Measurements from ENCODE around the gene TSPO2.

Gene TSPO2

DNA sequence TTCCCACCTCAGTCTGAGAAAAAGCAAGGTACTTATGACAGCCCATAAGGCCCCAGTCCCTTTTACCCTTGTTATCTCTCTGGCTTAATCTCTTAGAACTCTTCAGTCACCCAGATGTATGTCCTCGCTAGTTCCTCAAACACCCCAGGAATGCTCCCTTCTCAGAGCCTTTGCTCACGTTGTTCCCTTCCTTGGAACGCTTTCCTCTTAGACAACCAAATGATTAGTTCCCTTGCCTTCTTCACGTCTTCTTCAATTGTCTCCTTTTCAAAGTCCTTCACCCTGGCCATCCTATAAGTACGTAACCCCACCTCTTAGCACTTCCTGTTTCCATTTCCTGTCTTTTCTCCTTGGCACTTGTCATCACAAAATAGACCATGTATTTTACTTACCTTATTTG lies 9.6 kb downstream of the TSPO2 start:
- no peak for DNase-seq (ENCODE audit: low read depth)

DNA sequence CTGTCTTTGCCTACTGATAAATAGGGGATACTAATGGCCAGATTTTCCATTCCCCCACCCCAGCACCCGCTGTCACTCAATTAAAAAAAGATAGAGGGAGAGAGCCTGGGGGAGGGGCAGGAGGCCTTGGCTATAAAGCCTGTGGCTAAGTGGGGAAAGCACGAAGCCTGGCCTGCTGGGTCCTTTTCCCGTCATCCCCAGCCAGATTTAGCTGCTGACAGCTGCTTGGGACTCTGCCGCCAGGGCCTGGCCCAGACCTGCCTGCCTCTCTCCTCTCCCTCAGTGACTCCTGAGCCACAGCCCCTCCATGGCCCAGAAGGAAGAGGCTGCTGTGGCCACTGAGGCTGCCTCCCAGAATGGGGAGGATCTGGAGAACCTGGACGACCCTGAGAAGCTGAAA lies 10.8 kb downstream of the TSPO2 start, which contains the start of gene APOBEC2:
Gene APOBEC2 (plus strand): TSS at position 162 of the 400 bp plus-strand sequence. CDS start 146 bp downstream, at position 308.
- no peak for DNase-seq (ENCODE audit: low read depth)

DNA sequence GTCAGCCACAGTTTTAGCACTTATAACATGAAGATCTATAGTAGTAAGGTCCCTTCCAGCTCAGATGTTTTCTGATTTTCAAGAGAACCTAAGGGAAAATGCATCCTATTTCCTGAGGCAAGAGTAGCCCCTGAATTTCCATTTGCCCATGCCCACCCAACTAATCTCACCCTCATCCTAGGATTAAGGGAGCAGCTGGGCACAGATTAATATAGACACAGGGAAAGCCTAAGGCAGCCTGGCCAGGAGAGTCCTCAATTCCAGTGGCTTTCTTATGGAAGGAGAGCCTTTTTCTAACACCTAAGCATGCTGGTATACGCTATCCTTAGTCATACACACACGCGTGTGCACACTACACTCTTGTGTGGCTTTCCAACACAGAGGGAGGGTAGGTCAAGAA lies 12.2 kb downstream of the TSPO2 start:
- DNase-seq (ENCODE audit: low read depth): no peak

DNA sequence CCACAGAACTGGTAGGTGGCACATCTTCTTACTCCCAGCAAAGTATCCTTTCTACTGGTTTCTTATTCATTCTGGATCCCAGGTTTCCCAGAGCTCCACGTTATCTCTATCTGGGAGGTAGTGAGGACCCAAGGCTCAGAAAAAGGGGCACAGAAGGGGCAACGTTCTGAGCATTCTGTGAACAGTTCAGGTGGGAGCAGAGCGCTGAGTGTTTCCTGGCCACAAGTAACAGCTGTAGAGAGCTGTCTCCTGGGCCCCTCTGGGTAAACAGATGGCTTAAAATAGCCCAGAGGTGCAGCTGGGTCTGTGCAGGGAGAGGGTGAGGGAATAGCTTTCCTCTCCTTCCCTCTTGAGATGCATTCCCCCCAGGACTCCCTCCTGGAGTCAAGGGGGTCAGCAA lies 12.9 kb downstream of the TSPO2 start:
- DNase-seq (ENCODE audit: low read depth): no peak

DNA sequence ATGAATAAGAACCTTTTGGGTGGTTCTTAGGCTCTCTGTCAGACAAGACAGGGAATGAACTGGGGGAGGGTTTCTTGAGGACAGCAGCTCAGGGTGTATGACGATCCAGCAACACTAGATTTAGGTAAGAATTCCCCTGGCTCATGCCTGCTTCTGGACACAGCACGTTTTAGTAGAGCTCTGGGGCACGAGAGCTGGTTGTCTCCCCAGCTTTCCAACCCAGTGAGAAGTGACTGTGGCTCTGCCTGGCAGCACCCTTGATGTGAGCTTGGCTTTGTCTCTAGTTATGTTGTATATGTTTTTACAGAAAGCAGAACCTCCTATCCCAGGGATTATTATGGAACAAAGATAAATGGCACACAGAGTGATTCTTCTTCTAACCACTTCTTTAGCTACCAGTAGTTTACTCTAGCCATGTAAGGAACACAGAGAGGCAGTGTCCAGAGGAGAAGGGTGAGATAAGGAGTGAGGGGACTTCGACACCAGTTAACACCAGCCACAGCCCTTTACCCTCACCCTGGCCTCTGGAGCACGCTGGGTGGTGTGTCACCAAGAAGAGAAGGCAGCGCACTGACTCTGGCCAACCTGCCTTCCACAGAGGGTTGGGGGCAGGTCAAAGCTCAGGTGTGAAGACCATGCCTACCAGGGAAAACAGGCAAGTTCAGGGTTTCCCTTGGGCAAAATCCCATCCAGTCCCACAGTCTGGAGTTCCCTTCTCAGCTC lies 14.7 kb downstream of the TSPO2 start:
- DNase-seq (ENCODE audit: low read depth): no peak

DNA sequence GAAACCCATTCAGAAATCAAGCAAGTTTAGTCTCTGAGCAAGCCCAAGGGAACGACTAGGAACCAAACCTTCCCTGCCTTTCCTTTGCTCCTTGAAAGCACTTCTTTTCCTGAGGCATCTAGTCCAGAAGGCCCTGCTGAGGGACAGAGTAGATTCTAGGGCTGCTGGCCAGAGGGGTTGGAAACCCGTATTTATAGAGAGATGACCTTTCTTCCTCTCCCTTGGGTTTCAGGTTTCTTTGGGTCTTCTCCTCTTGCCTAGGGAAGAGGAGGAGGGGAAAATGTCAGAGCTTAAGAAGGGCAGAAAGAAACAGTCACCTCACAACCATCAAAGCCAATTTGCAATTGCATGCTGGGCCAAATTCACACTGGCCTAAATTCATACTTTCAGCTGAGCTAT lies 16.5 kb downstream of the TSPO2 start:
- DNase-seq (ENCODE audit: low read depth): no peak

DNA sequence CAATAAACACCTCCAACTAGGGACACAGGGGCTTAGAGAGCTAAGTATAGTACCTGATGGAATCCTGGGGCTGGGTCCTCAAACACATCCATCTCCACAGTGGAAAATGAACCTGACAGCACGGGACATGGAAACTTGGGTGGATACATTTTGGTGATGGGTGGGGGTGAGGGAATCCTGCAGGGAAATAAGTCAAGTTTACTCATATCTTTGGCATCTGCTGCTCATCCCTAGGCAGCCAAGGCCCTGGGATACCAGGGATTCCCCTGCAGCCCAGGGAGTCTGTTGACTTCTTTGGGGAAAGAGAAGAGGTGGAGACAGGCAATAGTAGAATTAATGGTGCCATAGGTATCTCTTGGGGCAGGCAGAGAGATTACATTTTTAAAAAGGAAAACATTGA lies 17.3 kb downstream of the TSPO2 start:
- no peak for DNase-seq (ENCODE audit: low read depth)

DNA sequence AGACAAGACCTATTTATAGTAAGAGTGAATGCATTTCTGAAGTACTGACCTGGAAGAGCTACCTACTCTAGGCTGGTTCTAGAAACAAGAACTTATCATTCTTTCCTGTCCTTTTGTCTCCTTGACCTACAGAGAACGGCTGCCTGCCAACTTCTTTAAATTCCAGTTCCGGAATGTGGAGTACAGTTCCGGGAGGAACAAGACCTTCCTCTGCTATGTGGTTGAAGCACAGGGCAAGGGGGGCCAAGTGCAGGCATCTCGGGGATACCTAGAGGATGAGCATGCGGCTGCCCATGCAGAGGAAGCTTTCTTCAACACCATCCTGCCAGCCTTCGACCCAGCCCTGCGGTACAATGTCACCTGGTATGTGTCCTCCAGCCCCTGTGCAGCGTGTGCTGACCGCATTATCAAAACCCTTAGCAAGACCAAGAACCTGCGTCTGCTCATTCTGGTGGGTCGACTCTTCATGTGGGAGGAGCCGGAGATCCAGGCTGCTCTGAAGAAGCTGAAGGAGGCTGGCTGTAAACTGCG lies 19.0 kb downstream of the TSPO2 start:
- no peak for DNase-seq (ENCODE audit: low read depth)

DNA sequence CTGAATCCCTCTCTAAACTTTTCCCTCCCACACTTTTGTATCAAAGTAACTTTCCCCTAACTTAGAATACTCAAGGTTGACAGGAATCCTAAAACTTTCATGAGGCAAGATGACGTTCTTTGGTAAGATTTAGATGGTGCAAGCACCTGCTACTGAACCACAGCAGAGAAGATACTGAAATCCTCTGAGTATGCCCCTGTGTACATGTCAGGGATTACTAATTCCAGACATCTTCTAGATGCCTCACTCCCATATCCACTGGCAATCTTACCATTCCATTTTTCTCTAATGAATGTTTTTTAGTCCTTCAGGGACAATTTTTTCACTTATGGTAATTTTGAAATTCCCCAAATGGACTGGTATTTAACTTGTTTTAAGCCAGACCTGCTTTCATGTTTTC lies 19.8 kb downstream of the TSPO2 start:
- no peak for DNase-seq (ENCODE audit: low read depth)

DNA sequence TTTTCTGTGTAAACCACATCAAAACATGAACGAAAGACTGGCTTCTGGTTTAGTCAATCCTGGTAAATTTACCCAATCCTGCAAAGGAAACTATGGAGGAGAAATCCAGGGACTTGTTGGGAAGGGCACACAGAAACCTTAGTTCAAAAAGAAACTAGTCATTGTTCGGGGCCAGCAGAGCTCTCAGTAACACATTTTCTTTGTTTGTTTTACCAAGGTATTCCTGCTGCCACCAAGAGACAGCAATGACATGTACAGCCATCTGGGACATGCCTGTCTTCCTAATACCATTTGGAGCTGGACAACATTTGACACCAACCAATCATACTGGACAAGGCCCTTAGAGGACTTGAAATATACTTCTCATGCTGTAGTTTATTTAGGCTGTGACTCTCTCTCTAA lies 21.6 kb downstream of the TSPO2 start:
- DNase-seq (ENCODE audit: low read depth): no peak

DNA sequence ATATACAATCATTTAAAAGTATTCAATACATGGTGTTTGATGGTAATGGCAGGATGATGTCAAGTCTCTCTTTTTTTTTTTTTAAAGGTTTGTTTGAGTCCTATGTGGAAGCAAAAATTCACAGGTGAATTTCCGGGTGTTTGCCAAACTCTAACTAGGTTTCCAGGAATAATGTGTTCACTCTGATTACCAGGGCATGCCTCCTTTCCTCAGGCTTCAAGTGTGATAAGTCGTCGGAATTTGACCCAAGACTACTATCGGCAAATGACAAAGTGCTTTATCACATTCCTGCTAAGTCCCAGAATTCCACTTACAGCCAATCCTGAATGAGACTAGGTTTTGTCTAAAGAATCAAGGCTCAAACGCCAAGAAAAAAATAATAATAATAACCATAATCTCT lies 22.6 kb downstream of the TSPO2 start:
- DNase-seq (ENCODE audit: low read depth): no peak

DNA sequence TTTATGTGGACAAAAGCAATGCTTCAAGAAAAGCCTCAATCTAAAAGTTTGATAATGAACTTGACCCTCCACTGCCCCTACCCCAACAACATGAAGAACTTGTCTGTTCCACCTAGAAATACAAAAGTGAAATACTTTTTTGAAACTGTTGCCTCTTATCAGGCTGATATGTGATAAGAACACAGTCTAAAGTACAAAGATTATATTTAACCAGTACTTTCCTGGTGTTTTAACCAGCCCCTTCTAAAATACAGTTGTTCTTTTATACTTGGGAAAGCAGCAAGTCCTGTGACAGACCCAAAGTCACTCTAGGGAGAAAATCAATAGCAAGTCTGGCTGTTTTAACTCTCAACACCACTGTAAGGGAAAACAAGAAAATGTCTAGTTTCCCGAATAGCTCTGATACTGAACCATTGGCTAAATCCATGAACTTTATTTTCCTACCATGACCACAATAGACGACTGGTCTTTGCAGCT lies 23.3 kb downstream of the TSPO2 start:
- DNase-seq (ENCODE audit: low read depth): no peak

DNA sequence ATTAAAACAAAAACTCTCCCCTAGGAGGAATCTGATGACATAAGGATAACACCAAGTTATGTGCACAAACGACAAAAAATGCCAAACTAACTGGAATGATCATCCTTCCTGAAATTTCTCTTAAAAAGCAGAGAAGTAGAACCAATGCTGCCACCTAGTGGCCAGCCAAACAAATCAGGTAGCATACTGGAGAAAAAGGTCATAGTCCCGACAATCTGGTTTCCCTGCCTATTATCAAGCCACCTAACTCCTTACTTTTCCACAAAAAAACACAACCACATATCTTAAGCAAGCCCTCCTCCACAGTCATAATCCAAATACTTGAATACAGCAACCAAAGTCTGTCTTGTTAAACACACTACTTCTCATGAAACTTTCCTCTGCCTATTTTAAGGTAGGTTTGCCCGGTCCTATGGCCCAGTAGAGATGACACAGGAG lies 24.6 kb downstream of the TSPO2 start:
- DNase-seq (ENCODE audit: low read depth): peak; percentile 49

DNA sequence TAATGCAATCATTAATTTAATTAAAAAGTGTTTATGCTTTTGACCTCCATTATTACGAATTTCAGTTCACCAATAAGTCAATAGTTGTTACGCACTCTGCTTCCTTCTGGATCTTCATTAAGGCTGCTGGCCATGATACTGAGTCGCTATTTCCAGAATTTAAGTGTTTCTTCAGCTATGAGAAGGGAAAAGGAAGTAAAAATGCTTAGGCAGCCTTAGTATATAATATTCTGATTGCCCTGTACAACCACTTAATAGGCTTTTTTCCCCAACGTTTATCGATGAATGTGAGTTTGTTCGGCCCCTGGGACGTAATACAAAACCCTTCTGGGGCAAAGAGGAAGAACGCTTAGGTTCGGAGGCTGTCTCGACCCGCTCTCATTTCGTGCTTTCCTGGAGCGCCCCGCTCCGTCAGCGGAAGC lies 29.2 kb downstream of the TSPO2 start:
- DNase-seq (ENCODE audit: low read depth): no peak

DNA sequence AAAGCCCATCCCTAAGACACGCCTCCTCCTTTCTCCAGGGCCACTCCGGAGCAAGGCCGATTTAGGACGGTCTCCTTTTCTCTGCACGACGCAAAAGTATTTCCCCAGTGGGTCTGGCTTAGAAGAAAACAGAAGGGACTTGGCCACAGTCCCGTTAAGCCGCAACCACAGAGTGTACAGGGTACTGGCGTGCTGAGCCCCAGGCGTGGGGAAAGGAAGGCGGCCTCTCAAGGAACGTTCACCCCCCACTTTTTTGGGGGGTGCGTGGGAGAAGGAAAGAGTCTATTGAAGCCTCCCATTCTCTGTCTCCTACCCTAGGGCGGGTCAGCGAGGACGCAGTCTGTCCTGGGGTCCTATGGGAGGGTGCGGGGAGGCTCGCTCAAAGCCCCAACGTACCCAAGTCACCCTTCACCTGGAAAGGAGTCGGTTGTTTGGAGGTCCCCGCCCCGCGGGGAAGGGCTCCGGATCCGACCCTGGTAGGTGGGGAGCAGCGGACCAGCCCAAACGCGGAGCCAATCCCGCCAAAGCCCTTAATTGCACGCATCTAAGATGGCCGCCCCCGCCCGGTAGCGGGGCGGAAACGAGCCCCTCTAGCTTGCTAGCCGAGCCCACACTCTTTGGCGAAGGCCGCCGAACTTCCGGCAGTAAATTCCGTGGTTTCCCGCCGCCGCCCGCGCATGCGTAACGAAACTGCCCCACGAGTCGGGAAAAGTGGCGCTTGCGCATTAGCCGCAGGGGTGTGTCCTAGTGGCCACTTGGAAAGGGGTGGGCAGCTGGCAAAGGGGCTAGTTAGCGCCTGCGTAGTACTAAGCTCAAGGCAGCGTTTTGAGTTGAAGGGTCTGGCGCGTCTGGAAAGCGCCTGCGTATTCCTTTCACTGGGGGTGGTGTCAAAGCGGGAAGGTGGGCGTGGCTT lies 29.9 kb downstream of the TSPO2 start, which contains the start of gene OARD1:
Gene OARD1 (minus strand): TSS at position 434 of the 913 bp plus-strand sequence. CDS start 722 bp downstream, outside the sequence.
- DNase-seq (ENCODE audit: low read depth): peak; percentile 99

DNA sequence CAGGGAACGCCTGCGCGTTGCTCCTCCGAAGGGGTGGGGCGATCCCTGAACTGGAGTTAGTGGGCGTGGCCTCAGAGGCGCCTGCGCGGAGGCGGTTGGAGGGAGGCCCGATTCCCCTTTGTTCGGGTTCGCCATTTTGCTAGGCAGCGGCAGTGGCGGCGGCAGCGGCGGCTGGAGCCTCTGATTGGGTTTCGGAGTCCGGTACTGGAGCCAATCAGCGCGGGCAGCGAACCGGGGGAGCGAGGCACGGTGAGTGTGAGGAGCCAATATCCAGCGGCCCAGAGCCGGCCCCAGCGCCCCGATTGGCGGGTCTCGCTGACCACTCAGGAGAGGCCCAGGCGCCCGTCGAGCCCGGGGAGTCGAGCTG lies 30.6 kb downstream of the TSPO2 start, which contains the start of gene NFYA:
Gene NFYA (plus strand): TSS at position 139 of the 367 bp plus-strand sequence. CDS start 6,116 bp downstream, outside the sequence.
- no peak for DNase-seq (ENCODE audit: low read depth)

DNA sequence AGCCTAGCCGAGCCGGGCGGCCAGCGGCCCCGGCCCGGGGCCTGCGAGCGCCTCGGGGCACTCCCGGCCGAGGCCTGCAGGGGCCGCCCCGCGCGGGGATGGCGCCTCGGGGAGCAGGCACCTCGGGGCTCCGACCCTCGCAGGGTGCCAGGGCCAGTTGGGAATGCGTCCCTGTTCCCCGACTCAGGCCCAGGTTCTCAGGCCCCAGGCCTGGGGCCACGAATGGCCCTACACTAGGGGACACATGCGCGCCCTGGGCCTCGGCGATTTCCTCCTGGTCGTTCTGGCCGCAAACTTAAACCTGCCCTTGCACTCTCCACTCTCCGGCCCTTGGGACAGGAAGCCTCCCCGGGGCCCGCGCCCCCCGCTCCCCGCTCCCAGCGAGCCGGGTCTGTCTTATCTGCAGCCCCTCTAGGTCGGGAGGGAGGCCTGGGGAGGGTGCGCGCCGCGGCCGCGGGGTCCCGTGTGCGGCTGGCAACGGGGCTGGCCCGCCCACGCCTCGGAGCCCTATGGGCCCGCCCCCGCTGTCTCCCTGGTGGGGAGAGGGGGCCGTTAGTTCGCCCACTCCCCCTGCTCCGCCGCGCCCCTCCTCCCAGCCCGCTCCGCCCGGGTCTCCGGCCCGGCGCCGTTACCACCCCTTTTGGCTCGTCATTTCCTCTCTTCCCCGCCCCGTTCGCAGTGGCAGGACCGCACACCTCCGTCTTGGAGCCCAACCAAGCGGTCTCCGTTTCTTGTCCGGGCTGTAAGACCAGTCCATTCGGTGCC lies 31.1 kb downstream of the TSPO2 start:
- peak; percentile 43 for DNase-seq (ENCODE audit: low read depth)

DNA sequence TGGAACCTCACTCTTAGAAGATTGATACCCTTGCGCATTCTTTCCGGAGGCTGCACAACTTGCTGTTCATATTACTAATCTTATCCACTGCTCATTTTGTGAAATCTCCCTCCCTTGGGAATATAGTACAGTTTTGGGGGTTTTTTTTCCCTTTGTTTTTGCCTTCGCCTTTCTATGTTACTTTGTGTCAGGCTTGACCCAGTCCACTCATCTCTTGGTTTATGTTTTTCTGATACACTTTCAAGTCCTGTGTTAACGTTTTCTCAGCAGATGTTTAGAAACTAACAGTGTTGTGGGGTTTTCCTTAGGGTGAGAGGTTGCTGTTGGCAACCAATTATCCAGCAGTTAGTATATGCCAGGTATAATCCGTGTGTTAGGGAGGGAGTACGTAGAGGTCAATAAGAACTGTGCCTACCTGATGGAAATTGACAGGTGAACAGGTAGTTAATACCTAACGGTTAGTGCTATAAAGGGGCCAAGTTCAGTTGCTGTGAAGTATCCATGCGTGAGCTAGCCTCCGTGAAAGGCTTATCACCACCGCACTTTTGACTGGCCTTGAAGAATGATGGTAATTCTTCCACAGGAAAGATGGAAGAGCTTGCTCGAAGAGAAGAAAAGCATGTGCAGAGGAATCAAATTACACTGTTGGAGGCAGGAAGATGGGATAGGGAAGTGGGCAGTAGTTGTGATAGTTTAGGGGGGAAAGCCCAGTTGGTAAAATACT lies 31.9 kb downstream of the TSPO2 start:
- DNase-seq (ENCODE audit: low read depth): no peak

DNA sequence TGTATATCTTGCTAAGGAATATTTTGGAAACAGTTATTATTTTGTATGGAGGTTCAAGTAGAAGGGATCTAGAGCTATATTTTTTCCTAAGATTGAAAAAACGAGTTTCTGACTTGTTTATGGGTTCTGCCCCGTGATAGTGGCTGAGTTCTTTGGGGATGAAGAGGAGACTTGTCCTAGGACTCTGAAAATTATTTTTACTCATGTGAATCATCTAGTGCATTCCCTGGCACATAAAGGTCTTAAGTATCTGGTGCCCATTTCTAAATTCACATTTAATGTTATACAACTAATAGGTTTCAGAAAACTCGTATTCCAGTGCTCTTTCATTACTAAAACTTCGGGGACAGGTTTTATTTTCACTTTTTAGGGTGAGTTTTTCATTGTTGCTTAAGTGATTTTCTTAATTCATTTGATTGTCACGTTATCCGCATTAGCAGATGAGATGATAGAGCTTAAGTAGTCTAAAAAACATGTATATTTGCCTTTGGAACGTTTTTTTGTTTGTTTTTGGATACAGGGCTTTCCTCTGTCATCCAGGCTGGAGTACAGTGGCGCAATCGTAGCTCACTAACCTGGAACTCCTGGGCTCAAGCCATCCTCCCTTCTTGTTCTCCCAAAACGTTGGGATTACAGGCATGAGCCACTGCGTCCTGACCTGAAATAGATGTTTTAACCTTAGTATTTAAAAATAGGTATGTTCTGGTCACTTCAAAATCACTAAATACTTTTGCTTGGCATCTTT lies 32.6 kb downstream of the TSPO2 start:
- no peak for DNase-seq (ENCODE audit: low read depth)

All from HS-27A (cell line).